GM23248 (cell line): ENCODE results near the gene URB2.

Experiments used
- EZH2 ChIP-seq: fragments of 200-600 bp; sonication (generic); IDR thresholded peaks from 2 replicates; pipeline ENCODE4 v1.6.1; 2018; ENCODE audit warnings: antibody characterized with exemption, mild to moderate bottlenecking; ENCODE audit not compliant: insufficient read depth, poor library complexity, severe bottlenecking
- EZH2phosphoT487 ChIP-seq: fragments of 200-600 bp; sonication (generic); IDR thresholded peaks from 2 replicates; pipeline ENCODE4 v1.6.1; 2018; ENCODE audit warnings: antibody characterized with exemption, moderate library complexity, mild to moderate bottlenecking, low read depth; ENCODE audit not compliant: insufficient read depth

DNA sequence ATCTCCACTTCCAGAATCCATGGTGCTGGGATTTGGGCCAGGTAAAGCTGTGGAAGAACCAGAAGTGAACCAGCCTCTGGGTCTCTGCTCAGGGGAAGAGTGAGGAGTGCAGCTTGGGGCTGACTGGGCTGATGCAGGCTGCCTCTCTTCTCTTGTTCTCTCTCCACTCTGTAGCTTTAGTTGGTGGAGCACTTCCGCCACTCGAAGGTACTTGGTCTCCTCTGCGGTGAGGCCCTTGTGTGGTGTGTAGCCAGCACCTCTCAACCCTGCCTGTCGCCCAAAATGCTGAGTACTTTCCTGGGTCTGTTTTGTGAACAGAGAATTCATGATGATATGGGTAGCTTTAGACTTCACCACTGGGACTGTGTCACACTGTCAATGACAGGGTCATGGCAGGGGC is 63.2 kb downstream of the URB2 start:
- TF ChIP-seq EZH2phosphoT487 (no peak), EZH2 (no peak)
